TTC549 (cell line): ENCODE data around the gene MAPK12.
"Not testable (repeated sequence)": the region's sequence is repeated elsewhere in the genome, so short reads cannot be mapped to it uniquely, and the experiment has no call there.

ENCODE experiments used
- FAIRE-seq: peaks from 2 replicates; lab custom pipeline; 2012; peaks lifted over from hg19 to GRCh38; lab: Jason Lieb, UNC

MAPK12 gene

GRCh38 chr22:50215297-50216054 lies 46.0 kb downstream of the MAPK12 start:
- no peak for FAIRE-seq

- no peak for FAIRE-seq
These were observed 48.2 kb downstream of the MAPK12 start for GRCh38 chr22:50213263-50213662.

- FAIRE-seq, result no peak
These were observed 50.3 kb downstream of the MAPK12 start for GRCh38 chr22:50211147-50211546.

- FAIRE-seq, result no peak
These were observed 50.9 kb downstream of the MAPK12 start for GRCh38 chr22:50210378-50211139.

GRCh38 chr22:50209893-50210292 lies 51.6 kb downstream of the MAPK12 start:
- no peak for FAIRE-seq

- FAIRE-seq, result no peak
These were observed 52.3 kb downstream of the MAPK12 start for GRCh38 chr22:50208939-50209892.

GRCh38 chr22:50208430-50208938 lies 53.0 kb downstream of the MAPK12 start:
- no peak for FAIRE-seq

GRCh38 chr22:50207383-50208140 lies 53.9 kb downstream of the MAPK12 start:
- no peak for FAIRE-seq

GRCh38 chr22:50206599-50206998 lies 54.9 kb downstream of the MAPK12 start:
- peak; percentile 9 for FAIRE-seq

GRCh38 chr22:50205781-50206569 lies 55.5 kb downstream of the MAPK12 start:
- FAIRE-seq, result no peak

- FAIRE-seq, result not testable (repeated sequence)
These were observed 56.5 kb downstream of the MAPK12 start for GRCh38 chr22:50204998-50205397.

- FAIRE-seq, result no peak
These were observed 56.9 kb downstream of the MAPK12 start for GRCh38 chr22:50204571-50204970.

- FAIRE-seq, result no peak
These were observed 58.2 kb downstream of the MAPK12 start for GRCh38 chr22:50203288-50203687.
